PFSK-1 (cell line): ENCODE data around the gene OR8B8.

Source experiments
- POLR2AphosphoS5 ChIP-seq: IDR thresholded peaks from 2 replicates; pipeline ENCODE4 v1.6.1; 2012; ENCODE audit warnings: low read depth, mild to moderate bottlenecking, control low read depth, low read length, moderate library complexity
- SIN3A ChIP-seq: IDR thresholded peaks from 2 replicates; pipeline ENCODE4 v1.6.1; 2012; ENCODE audit warnings: mild to moderate bottlenecking, low read length, moderate library complexity, borderline replicate concordance; ENCODE audit not compliant: insufficient read depth

- TF ChIP-seq POLR2AphosphoS5 (no peak), SIN3A (no peak)
Measured at GRCh38 chr11:124442847-124443246, 2.6 kb downstream of the OR8B8 start.
